Hepatocyte (in vitro differentiated cells): ENCODE measurements around the gene ASTE1.

Experiments used
- CTCF ChIP-seq: fragments of 200-600 bp; sonication (generic); IDR thresholded peaks from 2 replicates; pipeline ENCODE4 v1.5.1; 2016; ENCODE audit warnings: antibody characterized with exemption, mild to moderate bottlenecking; ENCODE audit not compliant: poor library complexity
- EZH2 ChIP-seq: fragments of 200-600 bp; sonication (generic); IDR thresholded peaks from 2 replicates; pipeline ENCODE4 v1.6.1; 2016; ENCODE audit warnings: antibody characterized with exemption, mild to moderate bottlenecking, borderline replicate concordance

- TF ChIP-seq CTCF (no peak), EZH2 (no peak)
Observed at GRCh38 chr3:130990282-130990681, 36.3 kb downstream of the ASTE1 start.
